ENCODE results near the gene LYRM7.

The LYRM7 gene

DNA sequence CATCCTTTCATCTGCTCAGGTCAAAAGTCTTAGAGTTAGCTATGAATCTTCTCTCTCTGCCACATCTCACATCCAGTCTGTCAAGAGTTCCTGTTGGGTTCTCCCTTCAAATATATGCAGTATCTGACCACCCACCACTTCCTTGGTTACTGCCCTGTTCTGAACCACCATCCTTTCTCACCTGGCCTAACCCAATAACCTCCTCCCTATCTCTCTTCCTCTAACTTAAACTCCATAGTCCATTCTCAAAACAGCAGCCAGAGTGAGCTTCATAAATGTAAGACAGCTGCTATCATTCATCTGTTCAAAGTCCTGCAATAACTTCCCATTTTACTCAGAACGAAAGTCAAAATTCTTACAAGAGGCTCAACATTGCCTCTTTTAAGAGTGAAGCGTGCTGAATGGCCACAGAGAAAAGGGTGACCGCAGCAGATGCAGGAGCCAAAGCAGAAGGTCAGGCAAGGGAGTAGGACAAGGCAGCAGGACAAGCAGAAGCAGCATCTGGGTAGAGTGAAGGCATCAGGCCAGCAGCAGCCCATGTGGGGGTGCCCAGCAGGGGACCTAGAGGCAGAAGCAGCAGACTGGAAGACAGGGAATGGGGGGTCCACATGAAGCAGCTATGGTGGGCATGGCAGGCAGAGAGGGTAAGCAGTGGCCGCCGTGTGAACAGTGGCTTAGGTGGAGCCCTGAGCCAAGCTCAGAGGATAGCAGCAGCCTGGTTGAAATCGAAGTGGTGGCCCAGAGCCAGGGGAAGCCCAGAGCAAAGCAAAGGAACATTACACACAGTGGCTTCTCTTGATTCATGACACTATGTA, 53.9 kb downstream of the LYRM7 start:
- H3K36me3 ChIP-seq (ENCODE audit: control insufficient read depth, low read length) = peaks cover 24% of the 10 kb centered on the region
- no peak for TF ChIP-seq EZH2phosphoT487 (IDR thresholded peaks at IDR 0.05; ENCODE audit: borderline replicate concordance, low read length)
- H3K27ac ChIP-seq (ENCODE audit: low read depth, low read length) = no peak overlapping the region
- H3K79me2 ChIP-seq (ENCODE audit: control insufficient read depth, low read length) = no peaks in the 10 kb centered on the region
- no peaks in the 10 kb centered on the region for H3K9me3 ChIP-seq (ENCODE audit: control insufficient read depth, insufficient read depth, low read length)
- H3K27me3 ChIP-seq (ENCODE audit: control insufficient read depth, low read length) = no peaks in the 10 kb centered on the region
- H3K4me1 ChIP-seq (ENCODE audit: control insufficient read depth, low read length) = peaks cover 15% of the 10 kb centered on the region
- H3K4me3 ChIP-seq (ENCODE audit: low read length) = no peak overlapping the region
- no peak overlapping the region for H3K4me2 ChIP-seq (ENCODE audit: low read length)
- no peaks in the 10 kb centered on the region for H3K9me2 ChIP-seq (replicated peaks; ENCODE audit: control insufficient read depth, low read length)
- no peaks in the 10 kb centered on the region for H3F3A ChIP-seq (ENCODE audit: control insufficient read depth, insufficient read depth)
- H4K20me1 ChIP-seq (ENCODE audit: control insufficient read depth, insufficient read depth, low read depth, low read length) = no peaks in the 10 kb centered on the region

DNA sequence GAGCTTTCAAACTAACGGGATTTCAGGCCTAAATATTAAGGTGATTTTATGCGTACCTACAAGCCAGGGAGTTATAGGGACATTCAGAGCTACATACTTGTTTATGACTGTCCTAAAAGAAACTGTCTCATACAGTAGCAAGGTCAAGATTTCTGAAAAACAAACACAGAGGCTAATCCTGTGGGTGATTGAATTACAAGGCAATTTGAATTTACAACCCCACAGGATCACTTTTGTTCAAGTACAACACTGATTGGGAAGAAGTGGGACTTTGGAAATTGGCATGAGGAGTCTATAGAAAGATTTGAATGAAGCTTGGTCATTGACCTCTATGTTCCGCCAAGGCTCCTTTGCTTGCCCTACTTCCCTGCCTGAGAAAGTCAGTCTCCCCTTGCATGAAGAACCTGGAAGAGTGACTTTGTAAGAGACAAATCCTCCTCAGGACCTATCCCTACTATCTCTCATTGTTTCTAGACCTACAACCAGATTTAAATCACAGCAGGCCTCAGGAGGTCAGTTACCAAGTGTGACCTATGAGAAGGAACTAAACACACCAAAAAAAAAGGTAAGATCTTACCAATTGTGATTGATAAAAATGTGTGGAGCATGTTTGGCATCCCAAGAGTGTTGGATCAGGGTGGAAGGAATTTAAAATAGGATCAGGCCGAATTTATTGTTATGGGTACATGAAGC, 54.7 kb downstream of the LYRM7 start:
- TF ChIP-seq EZH2phosphoT487 (IDR thresholded peaks at IDR 0.05; ENCODE audit: borderline replicate concordance, low read length) = no peak
- TF ChIP-seq, protein P1, sequence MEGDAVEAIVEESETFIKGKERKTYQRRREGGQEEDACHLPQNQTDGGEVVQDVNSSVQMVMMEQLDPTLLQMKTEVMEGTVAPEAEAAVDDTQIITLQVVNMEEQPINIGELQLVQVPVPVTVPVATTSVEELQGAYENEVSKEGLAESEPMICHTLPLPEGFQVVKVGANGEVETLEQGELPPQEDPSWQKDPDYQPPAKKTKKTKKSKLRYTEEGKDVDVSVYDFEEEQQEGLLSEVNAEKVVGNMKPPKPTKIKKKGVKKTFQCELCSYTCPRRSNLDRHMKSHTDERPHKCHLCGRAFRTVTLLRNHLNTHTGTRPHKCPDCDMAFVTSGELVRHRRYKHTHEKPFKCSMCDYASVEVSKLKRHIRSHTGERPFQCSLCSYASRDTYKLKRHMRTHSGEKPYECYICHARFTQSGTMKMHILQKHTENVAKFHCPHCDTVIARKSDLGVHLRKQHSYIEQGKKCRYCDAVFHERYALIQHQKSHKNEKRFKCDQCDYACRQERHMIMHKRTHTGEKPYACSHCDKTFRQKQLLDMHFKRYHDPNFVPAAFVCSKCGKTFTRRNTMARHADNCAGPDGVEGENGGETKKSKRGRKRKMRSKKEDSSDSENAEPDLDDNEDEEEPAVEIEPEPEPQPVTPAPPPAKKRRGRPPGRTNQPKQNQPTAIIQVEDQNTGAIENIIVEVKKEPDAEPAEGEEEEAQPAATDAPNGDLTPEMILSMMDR (IDR thresholded peaks at IDR 0.05; ENCODE audit: low read depth, low read length, poor library complexity, severe bottlenecking) = no peak
- no peaks in the 10 kb centered on the region for H3K9me3 ChIP-seq (ENCODE audit: control insufficient read depth, insufficient read depth, low read length)
- peaks cover 24% of the 10 kb centered on the region for H3K36me3 ChIP-seq (ENCODE audit: control insufficient read depth, low read length)
- H3K9me2 ChIP-seq (replicated peaks; ENCODE audit: control insufficient read depth, low read length) = no peaks in the 10 kb centered on the region
- no peaks in the 10 kb centered on the region for H3F3A ChIP-seq (ENCODE audit: control insufficient read depth, insufficient read depth)
- H3K79me2 ChIP-seq (ENCODE audit: control insufficient read depth, low read length) = no peaks in the 10 kb centered on the region
- H3K27me3 ChIP-seq (ENCODE audit: control insufficient read depth, low read length) = no peaks in the 10 kb centered on the region
- H4K20me1 ChIP-seq (ENCODE audit: control insufficient read depth, insufficient read depth, low read depth, low read length) = no peaks in the 10 kb centered on the region
- H3K4me1 ChIP-seq (ENCODE audit: control insufficient read depth, low read length) = peaks cover 24% of the 10 kb centered on the region
- H3K27ac ChIP-seq (ENCODE audit: low read depth, low read length) = no peak overlapping the region
- no peak overlapping the region for H3K4me3 ChIP-seq (ENCODE audit: low read length)
- no peak overlapping the region for H3K4me2 ChIP-seq (ENCODE audit: low read length)

DNA sequence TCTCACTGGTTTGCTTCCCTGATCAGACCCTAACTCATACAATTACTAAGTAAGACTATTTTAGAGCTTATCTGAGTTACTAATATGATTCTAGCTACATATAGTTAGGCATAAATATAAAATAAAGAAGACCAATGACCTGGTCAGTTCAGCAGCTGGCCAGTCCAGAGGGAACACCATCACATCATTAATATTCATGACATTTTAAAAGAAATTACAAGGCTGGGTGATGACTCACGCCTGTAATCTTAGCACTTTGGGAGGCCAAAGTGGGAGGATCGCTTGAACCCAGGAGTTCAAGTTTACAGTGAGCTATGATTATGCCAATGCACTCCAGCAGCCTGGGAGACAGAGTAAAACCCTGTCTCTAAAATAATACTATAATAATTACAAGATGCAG, 56.2 kb downstream of the LYRM7 start:
- Histone ChIP-seq H3K27me3 (ENCODE audit: control insufficient read depth, low read length) (no peaks in the 10 kb centered on the region), H3K4me1 (ENCODE audit: control insufficient read depth, low read length) (peaks cover 26% of the 10 kb centered on the region), H3K9me2 (replicated peaks; ENCODE audit: control insufficient read depth, low read length) (no peaks in the 10 kb centered on the region), H3F3A (ENCODE audit: control insufficient read depth, insufficient read depth) (no peaks in the 10 kb centered on the region), H3K27ac (ENCODE audit: low read depth, low read length) (no peak overlapping the region), H3K4me3 (ENCODE audit: low read length) (no peak overlapping the region), H3K79me2 (ENCODE audit: control insufficient read depth, low read length) (no peaks in the 10 kb centered on the region), H3K36me3 (ENCODE audit: control insufficient read depth, low read length) (peaks cover 24% of the 10 kb centered on the region), H3K4me2 (ENCODE audit: low read length) (no peak overlapping the region), H3K9me3 (ENCODE audit: control insufficient read depth, insufficient read depth, low read length) (no peaks in the 10 kb centered on the region), H4K20me1 (ENCODE audit: control insufficient read depth, insufficient read depth, low read depth, low read length) (no peaks in the 10 kb centered on the region)
- no peak for TF ChIP-seq EZH2phosphoT487 (IDR thresholded peaks at IDR 0.05; ENCODE audit: borderline replicate concordance, low read length)
- TF ChIP-seq, protein P1 (IDR thresholded peaks at IDR 0.05; ENCODE audit: low read depth, low read length, poor library complexity, severe bottlenecking) = no peak

DNA sequence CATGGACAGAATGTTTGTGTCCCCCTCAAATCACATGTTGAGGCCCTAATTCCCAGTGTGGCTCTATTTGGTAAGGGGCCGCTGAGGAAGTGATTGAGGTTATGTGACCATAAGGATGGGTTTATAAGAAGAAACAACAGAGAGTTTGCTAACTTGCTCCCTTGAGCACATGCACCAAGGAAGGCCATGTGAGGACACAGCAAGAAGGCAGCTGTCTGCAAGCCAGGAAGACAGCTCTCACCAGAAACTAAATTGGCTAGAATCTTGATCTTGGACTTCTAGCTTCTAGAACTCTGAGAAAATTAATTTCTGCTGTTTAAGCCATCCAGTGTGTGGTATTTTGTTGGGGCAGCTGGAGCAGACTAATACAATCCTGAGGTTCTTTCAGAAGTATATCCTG, 57.9 kb downstream of the LYRM7 start:
- Histone ChIP-seq H3F3A (ENCODE audit: control insufficient read depth, insufficient read depth) (no peaks in the 10 kb centered on the region), H3K79me2 (ENCODE audit: control insufficient read depth, low read length) (no peaks in the 10 kb centered on the region), H4K20me1 (ENCODE audit: control insufficient read depth, insufficient read depth, low read depth, low read length) (no peaks in the 10 kb centered on the region), H3K9me3 (ENCODE audit: control insufficient read depth, insufficient read depth, low read length) (no peaks in the 10 kb centered on the region), H3K9me2 (replicated peaks; ENCODE audit: control insufficient read depth, low read length) (no peaks in the 10 kb centered on the region), H3K4me1 (ENCODE audit: control insufficient read depth, low read length) (peaks cover 23% of the 10 kb centered on the region), H3K27ac (ENCODE audit: low read depth, low read length) (no peak overlapping the region), H3K4me2 (ENCODE audit: low read length) (no peak overlapping the region), H3K4me3 (ENCODE audit: low read length) (no peak overlapping the region), H3K36me3 (ENCODE audit: control insufficient read depth, low read length) (peaks cover 14% of the 10 kb centered on the region), H3K27me3 (ENCODE audit: control insufficient read depth, low read length) (no peaks in the 10 kb centered on the region)
- TF ChIP-seq EZH2phosphoT487 (IDR thresholded peaks at IDR 0.05; ENCODE audit: borderline replicate concordance, low read length) = no peak
- TF ChIP-seq, protein P1 (IDR thresholded peaks at IDR 0.05; ENCODE audit: low read depth, low read length, poor library complexity, severe bottlenecking) = no peak
